NCI-H526 (cell line): ENCODE data around the gene PRKCB.
A peak's percentile ranks its signal among the peaks of the same experiment; 100 is the strongest.

Experiments used
- DNase-seq, 2 experiments: peaks; one replicate each; lab custom pipeline; 2025; lab: John Stamatoyannopoulos, UW

Gene PRKCB

GRCh38 chr16:24049113-24049512 is 213.3 kb downstream of the PRKCB start:
- no peak for DNase-seq

- no peak for DNase-seq
Measured at GRCh38 chr16:24051125-24051524, 215.3 kb downstream of the PRKCB start.

GRCh38 chr16:24052329-24053098 is 216.7 kb downstream of the PRKCB start:
- DNase-seq, result no peak

- no peak for DNase-seq
Measured at GRCh38 chr16:24053099-24053946, 217.5 kb downstream of the PRKCB start.

- no peak for DNase-seq
Measured at GRCh38 chr16:24054741-24055491, 219.1 kb downstream of the PRKCB start.

- DNase-seq, result no peak
Measured at GRCh38 chr16:24062270-24062817, 226.6 kb downstream of the PRKCB start.

GRCh38 chr16:24069036-24069590 is 233.3 kb downstream of the PRKCB start:
- DNase-seq, result no peak

- peak in 1 of 2 experiments; percentile 57 for DNase-seq
Measured at GRCh38 chr16:24070851-24071250, 235.1 kb downstream of the PRKCB start.

- DNase-seq, result no peak
Measured at GRCh38 chr16:24071666-24072360, 236.0 kb downstream of the PRKCB start.

GRCh38 chr16:24073321-24073720 is 237.5 kb downstream of the PRKCB start:
- no peak for DNase-seq

- DNase-seq, result no peak
Measured at GRCh38 chr16:24074574-24074973, 238.8 kb downstream of the PRKCB start.

- DNase-seq, result no peak
Measured at GRCh38 chr16:24075302-24075701, 239.5 kb downstream of the PRKCB start.

- no peak for DNase-seq
Measured at GRCh38 chr16:24075931-24076716, 240.3 kb downstream of the PRKCB start.

GRCh38 chr16:24077292-24077691 is 241.5 kb downstream of the PRKCB start:
- DNase-seq, result no peak

- DNase-seq, result no peak
Measured at GRCh38 chr16:24077966-24078365, 242.2 kb downstream of the PRKCB start.

- no peak for DNase-seq
Measured at GRCh38 chr16:24085666-24086065, 249.9 kb downstream of the PRKCB start.

GRCh38 chr16:24087891-24088410 is 252.2 kb downstream of the PRKCB start:
- DNase-seq, result no peak

GRCh38 chr16:24088767-24089166 is 253.0 kb downstream of the PRKCB start:
- DNase-seq, result no peak

GRCh38 chr16:24091125-24091524 is 255.3 kb downstream of the PRKCB start:
- DNase-seq, result no peak

GRCh38 chr16:24093049-24093448 is 257.3 kb downstream of the PRKCB start:
- DNase-seq, result no peak
